SU-DHL-6 (cell line): ENCODE results near the gene PRR18.

ENCODE experiments used
- H2AFZ ChIP-seq: fragments of 200-600 bp; sonication (generic); 2 replicates; pipeline ENCODE4 v1.6.1; 2014; ENCODE audit warnings: low read depth, mild to moderate bottlenecking, moderate library complexity, mixed read lengths, antibody characterized with exemption, low read length; ENCODE audit not compliant: severe bottlenecking
- H3F3A ChIP-seq: fragments of 200-600 bp; shearing (Covaris generic); 2 replicates; pipeline ENCODE4 v1.6.0; 2016; ENCODE audit warnings: antibody characterized with exemption, mild to moderate bottlenecking; ENCODE audit not compliant: insufficient read depth
- H3K27ac ChIP-seq: fragments of 200-600 bp; sonication (generic); 2 replicates; pipeline ENCODE4 v1.5.1; 2016; ENCODE audit warnings: low read depth, mild to moderate bottlenecking, low read length, moderate library complexity, mixed read lengths
- H3K27me3 ChIP-seq: fragments of 200-600 bp; sonication (generic), shearing (Covaris generic); 2 replicates; pipeline ENCODE4 v1.6.0; 2014; ENCODE audit warnings: mild to moderate bottlenecking, low read length
- H3K36me3 ChIP-seq: fragments of 200-600 bp; sonication (generic); 2 replicates; pipeline ENCODE4 v1.6.1; 2014; ENCODE audit warnings: mild to moderate bottlenecking, low read length, mixed read lengths
- H3K4me2 ChIP-seq: fragments of 300-600, 200-600 bp; shearing (Covaris generic), sonication (generic); 2 replicates; pipeline ENCODE4 v1.6.0; 2014; ENCODE audit warnings: low read length, low read depth, mild to moderate bottlenecking; ENCODE audit not compliant: poor library complexity, severe bottlenecking
- H3K4me3 ChIP-seq: fragments of 200-600 bp; sonication (generic); 2 replicates; pipeline ENCODE4 v1.5.1; 2014; ENCODE audit warnings: antibody characterized with exemption, low read length, mild to moderate bottlenecking, mixed read lengths; ENCODE audit not compliant: insufficient read depth, poor library complexity, severe bottlenecking
- H3K79me2 ChIP-seq: fragments of 200-600 bp; sonication (generic); 2 replicates; pipeline ENCODE4 v1.6.1; 2014; ENCODE audit warnings: mild to moderate bottlenecking, low read length, moderate library complexity; ENCODE audit not compliant: insufficient read depth
- H3K9ac ChIP-seq: fragments of 200-600 bp; sonication (generic); 2 replicates; pipeline ENCODE4 v1.7.0; 2014; ENCODE audit warnings: mild to moderate bottlenecking, low read length
- H3K9me2 ChIP-seq: fragments of 200-600 bp; sonication (generic); replicated peaks from 2 replicates; pipeline ENCODE4 v1.6.1; 2014; ENCODE audit warnings: low read length; ENCODE audit not compliant: insufficient read depth
- H3K9me3 ChIP-seq: fragments of 200-600 bp; sonication (generic); 2 replicates; pipeline ENCODE4 v1.6.1; 2014; ENCODE audit warnings: low read length, mixed read lengths; ENCODE audit not compliant: insufficient read depth
- H4K20me1 ChIP-seq: fragments of 200-600 bp; sonication (generic); 2 replicates; pipeline ENCODE4 v1.6.1; 2014; ENCODE audit warnings: low read depth, mild to moderate bottlenecking, antibody characterized with exemption, low read length, moderate library complexity, mixed read lengths
- CTCF ChIP-seq: fragments of 200-600 bp; sonication (generic); IDR thresholded peaks from one replicate; pipeline ENCODE4 v1.5.1; 2017; ENCODE audit warnings: antibody characterized with exemption, mild to moderate bottlenecking, low read length, moderate library complexity; ENCODE audit not compliant: insufficient read depth, poor library complexity, severe bottlenecking
- EZH2phosphoT487 ChIP-seq: fragments of 200-600 bp; sonication (generic), shearing (Covaris generic); conservative IDR thresholded peaks from 2 replicates; pipeline ENCODE4 v1.6.1; 2018; ENCODE audit warnings: mild to moderate bottlenecking, antibody characterized with exemption, low read length, moderate library complexity, mixed read lengths

PRR18 gene

GRCh38 chr6:166325383-166326042, 17.3 kb upstream of the PRR18 start:
- Histone ChIP-seq H3F3A (no peaks in the 10 kb centered on the region; the same call in 1 of the 2 replicates), H3K9me2 (no peaks in the 10 kb centered on the region), H4K20me1 (peaks cover 6% of the 10 kb centered on the region; the same call in 1 of the 2 replicates), H3K4me3 (no peak overlapping the region), H3K9me3 (no peaks in the 10 kb centered on the region), H3K27me3 (no peaks in the 10 kb centered on the region), H2AFZ (no peak overlapping the region), H3K79me2 (peaks cover 9% of the 10 kb centered on the region; the same call in 1 of the 2 replicates), H3K27ac (no peak overlapping the region), H3K36me3 (peaks cover 19% of the 10 kb centered on the region; the same call in 1 of the 2 replicates), H3K9ac (no peak overlapping the region), H3K4me2 (no peak overlapping the region)
- TF ChIP-seq CTCF (no peak), EZH2phosphoT487 (no peak)

- TF ChIP-seq CTCF = no peak
- TF ChIP-seq EZH2phosphoT487 = no peak
- no peak overlapping the region for H3K4me2 ChIP-seq
- H3K9me2 ChIP-seq = no peaks in the 10 kb centered on the region
- no peaks in the 10 kb centered on the region for H3K79me2 ChIP-seq
- no peaks in the 10 kb centered on the region for H3K9me3 ChIP-seq
- peaks cover 4% of the 10 kb centered on the region; the same call in 1 of the 2 replicates for H4K20me1 ChIP-seq
- no peak overlapping the region for H3K4me3 ChIP-seq
- H3K9ac ChIP-seq = no peak overlapping the region
- H3K27ac ChIP-seq = no peak overlapping the region
- no peaks in the 10 kb centered on the region for H3K27me3 ChIP-seq
- no peaks in the 10 kb centered on the region for H3F3A ChIP-seq
- H3K36me3 ChIP-seq = peaks cover 25% of the 10 kb centered on the region; the same call in 1 of the 2 replicates
- no peak overlapping the region for H2AFZ ChIP-seq
Observed at GRCh38 chr6:166323395-166323794, 15.2 kb upstream of the PRR18 start.

GRCh38 chr6:166318649-166319600, 10.7 kb upstream of the PRR18 start:
- Histone ChIP-seq H3K9ac (no peak overlapping the region), H3K4me2 (no peak overlapping the region), H3K79me2 (no peaks in the 10 kb centered on the region), H2AFZ (no peak overlapping the region), H3F3A (no peaks in the 10 kb centered on the region), H3K36me3 (peaks cover 12% of the 10 kb centered on the region; the same call in 1 of the 2 replicates), H3K9me3 (no peaks in the 10 kb centered on the region), H3K9me2 (no peaks in the 10 kb centered on the region), H3K27ac (no peak overlapping the region), H3K4me3 (no peak overlapping the region), H4K20me1 (peaks cover 4% of the 10 kb centered on the region; the same call in 1 of the 2 replicates), H3K27me3 (no peaks in the 10 kb centered on the region)
- TF ChIP-seq EZH2phosphoT487 = no peak
- TF ChIP-seq CTCF = no peak
